Measurements from ENCODE around the gene ACHE.

The ACHE gene

GRCh38 chr7:100875356-100875751 is 20.3 kb downstream of the ACHE start:
- Histone ChIP-seq H3K36me3 (replicated peaks) (peaks cover 47% of the 10 kb centered on the region), H3K4me3 (ENCODE audit: low read depth, low read length) (peak overlapping the region; percentile 89)
- TF ChIP-seq CTCF (IDR thresholded peaks at IDR 0.05; ENCODE audit: low read depth, low read length, missing control alignments), result no peak

GRCh38 chr7:100874577-100875355 is 20.9 kb downstream of the ACHE start, which contains the start of gene SRRT:
Gene SRRT, plus strand, starts transcription at chr7:100875103. Its CDS starts 488 bp downstream, at chr7:100875591.
- peak within 1 kb of the TSS; percentile 86 for H3K27ac ChIP-seq
- peaks cover 52% of the 10 kb centered on the region for H3K36me3 ChIP-seq (replicated peaks)
- TF ChIP-seq CTCF (IDR thresholded peaks at IDR 0.05; ENCODE audit: low read depth, low read length, missing control alignments), result peak; percentile 41
- H3K27me3 ChIP-seq (replicated peaks), result no peaks in the 10 kb centered on the region
- H3K4me3 ChIP-seq (ENCODE audit: low read depth, low read length), result peak within 1 kb of the TSS; percentile 89
- in situ Hi-C loops (cut with HindIII; ENCODE audit: low pct_ligation_motif_present, low sequenced_read_pairs), result no loop called here
- peak; percentile 97 for DNase-seq

More at GRCh38 chr7:100875356-100875751, 20.3 kb downstream of the ACHE start:
- no peak for DNase-seq
- no peaks in the 10 kb centered on the region for H3K27me3 ChIP-seq (replicated peaks)
- peak overlapping the region; percentile 86 for H3K27ac ChIP-seq
- in situ Hi-C loops (cut with HindIII; ENCODE audit: low pct_ligation_motif_present, low sequenced_read_pairs), result no loop called here

GRCh38 chr7:100874300-100874576 is 21.4 kb downstream of the ACHE start:
- H3K36me3 ChIP-seq (replicated peaks), result peaks cover 50% of the 10 kb centered on the region

GRCh38 chr7:100873599-100874299 is 21.9 kb downstream of the ACHE start:
- Histone ChIP-seq H3K36me3 (replicated peaks) (peaks cover 49% of the 10 kb centered on the region), H3K27ac (peak overlapping the region; percentile 86), H3K4me3 (ENCODE audit: low read depth, low read length) (no peak overlapping the region), H3K27me3 (replicated peaks) (no peaks in the 10 kb centered on the region)
- no peak for TF ChIP-seq CTCF (IDR thresholded peaks at IDR 0.05; ENCODE audit: low read depth, low read length, missing control alignments)
- in situ Hi-C loops (cut with HindIII; ENCODE audit: low pct_ligation_motif_present, low sequenced_read_pairs), result no loop called here
- DNase-seq, result no peak

More at GRCh38 chr7:100874300-100874576, 21.4 kb downstream of the ACHE start:
- in situ Hi-C loops (cut with HindIII; ENCODE audit: low pct_ligation_motif_present, low sequenced_read_pairs), result no loop called here
- H3K27ac ChIP-seq, result peak overlapping the region; percentile 86
- DNase-seq, result no peak
- peak overlapping the region; percentile 89 for H3K4me3 ChIP-seq (ENCODE audit: low read depth, low read length)
- no peak for TF ChIP-seq CTCF (IDR thresholded peaks at IDR 0.05; ENCODE audit: low read depth, low read length, missing control alignments)
- H3K27me3 ChIP-seq (replicated peaks), result no peaks in the 10 kb centered on the region

- in situ Hi-C loops (cut with HindIII; ENCODE audit: low pct_ligation_motif_present, low sequenced_read_pairs), result no loop called here
- no peak for TF ChIP-seq CTCF (IDR thresholded peaks at IDR 0.05; ENCODE audit: low read depth, low read length, missing control alignments)
- H3K4me3 ChIP-seq (ENCODE audit: low read depth, low read length), result peak overlapping the region; percentile 94
- H3K36me3 ChIP-seq (replicated peaks), result peaks cover 26% of the 10 kb centered on the region
- no peak for DNase-seq
- H3K27me3 ChIP-seq (replicated peaks), result no peaks in the 10 kb centered on the region
- H3K27ac ChIP-seq, result peak overlapping the region; percentile 81
Observed at GRCh38 chr7:100867776-100868485, 27.8 kb downstream of the ACHE start.

All from brain microvascular endothelial cell (primary cell).